Esophagus squamous epithelium (tissue), 5 donors: ENCODE results near the gene ZKSCAN2. TPM values are rescaled to one million over a fixed set of nuclear protein-coding genes. Genes with fewer than 3 reads are reported as not detected.

ENCODE experiments used
- DNase-seq: peaks from one replicate; lab custom pipeline; 2025; lab: John Stamatoyannopoulos, UW
- H3K27ac ChIP-seq, 4 donors: fragments of 200-600 bp; sonication (generic); one replicate each; pipeline ENCODE4 v1.5.1; 2016 to 2019; ENCODE audit warnings: mild to moderate bottlenecking in 1 of 4
- H3K27me3 ChIP-seq, 4 donors: fragments of 200-600 bp; sonication (generic); 1 replicate in 3 of 4; 2 replicates in 1 of 4; pipeline versions ENCODE4 v1.5.1 to v1.6.0; 2017 to 2021; ENCODE audit warnings: antibody characterized with exemption in 1 of 4
- H3K36me3 ChIP-seq, 3 donors: fragments of 200-600 bp; sonication (generic); one replicate each; pipeline ENCODE4 v1.5.1; 2016 to 2019
- H3K4me1 ChIP-seq, 3 donors: fragments of 200-600 bp; sonication (generic); one replicate each; pipeline ENCODE4 v1.5.1; 2017 to 2019
- H3K4me3 ChIP-seq, 4 donors: fragments of 200-600 bp; sonication (generic); 1 replicate in 3 of 4; 2 replicates in 1 of 4; pipeline ENCODE4 v1.5.1; 2016 to 2019; ENCODE audit warnings: mild to moderate bottlenecking in 2 of 4, moderate library complexity in 1 of 4
- H3K9me3 ChIP-seq, 3 donors: fragments of 200-600 bp; sonication (generic); one replicate each; pipeline ENCODE4 v1.5.1; 2016 to 2019
- POLR2A ChIP-seq, 4 donors: fragments of 450-650 bp; IDR thresholded peaks; one replicate each; pipeline ENCODE4 v1.6.1; 2017; ENCODE audit warnings: antibody characterized with exemption in 4 of 4, mild to moderate bottlenecking in 4 of 4, moderate library complexity in 3 of 4
- WGBS, 2 donors: methylation state at CpG; one replicate each; pipeline ENCODE4 v1.1.5; 2018; 5-methylcytosine and 5-hydroxymethylcytosine counted together
- intact Hi-C: fragments of 100-400 bp; cut with DNase I; formaldehyde crosslinking; loops from one replicate; pipeline ENCODE4 v1.15.0; 2022
- total RNA-seq, 4 donors: library from RNA; depleted of rRNA; stranded (reverse); fragments of >200 nt; gene quantifications; one replicate each; pipeline ENCODE4 v1.1.0, GENCODE V29; 2016
- TF ChIP-seq, protein P1 (sequence below), 6 experiments: fragments of 450-650 bp in 4 of 6; fragments of 200-600 bp in 2 of 6; sonication (generic) in 2 of 6; IDR thresholded peaks; one replicate each; pipeline ENCODE4 v1.5.1; 2016 to 2019; ENCODE audit warnings: antibody characterized with exemption in 6 of 6, mild to moderate bottlenecking in 4 of 6, moderate library complexity in 4 of 6
- donor health status: DM: yes; HTN: yes; CAD: no.

Gene ZKSCAN2
- total RNA-seq, 4 donors from 2014 or later, result 1.3 to 2.3 (median 2.1) TPM

DNA sequence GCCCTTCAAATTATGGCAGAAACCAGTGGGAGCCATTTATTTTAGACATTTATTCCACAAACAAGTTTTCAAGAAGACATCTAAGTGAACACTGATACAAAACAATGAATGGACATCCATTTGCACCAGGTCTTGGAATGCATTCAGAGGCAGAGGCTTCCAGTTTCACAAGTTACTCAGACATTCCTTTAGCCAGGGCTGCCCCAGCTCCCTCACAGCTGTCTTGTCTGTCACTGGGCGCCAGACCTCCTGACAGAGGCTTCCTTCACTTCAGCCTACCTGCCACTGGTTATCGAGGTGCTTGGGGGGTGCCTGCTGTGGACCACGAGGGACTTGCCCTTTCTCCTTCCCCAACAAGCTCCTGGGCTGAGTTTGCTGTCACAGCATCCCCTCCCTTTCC, 21.7 kb downstream of the ZKSCAN2 start:
- no peak for DNase-seq
- Histone ChIP-seq H3K9me3 (no peaks in the 10 kb centered on the region), H3K4me1 (no peaks in the 10 kb centered on the region), H3K36me3 (peaks cover 0 to 27% (median 0%) of the 10 kb centered on the region in 3 donors), H3K27me3 (no peaks in the 10 kb centered on the region), H3K27ac (no peak overlapping the region), H3K4me3 (no peak overlapping the region)
- 71 to 94% methylated on average over 3 of the region's 3 CpGs for WGBS, 2 donors
- intact Hi-C loops, result no loop called here
- no peak for TF ChIP-seq POLR2A (IDR thresholded peaks at IDR 0.05)
- TF ChIP-seq, protein P1, sequence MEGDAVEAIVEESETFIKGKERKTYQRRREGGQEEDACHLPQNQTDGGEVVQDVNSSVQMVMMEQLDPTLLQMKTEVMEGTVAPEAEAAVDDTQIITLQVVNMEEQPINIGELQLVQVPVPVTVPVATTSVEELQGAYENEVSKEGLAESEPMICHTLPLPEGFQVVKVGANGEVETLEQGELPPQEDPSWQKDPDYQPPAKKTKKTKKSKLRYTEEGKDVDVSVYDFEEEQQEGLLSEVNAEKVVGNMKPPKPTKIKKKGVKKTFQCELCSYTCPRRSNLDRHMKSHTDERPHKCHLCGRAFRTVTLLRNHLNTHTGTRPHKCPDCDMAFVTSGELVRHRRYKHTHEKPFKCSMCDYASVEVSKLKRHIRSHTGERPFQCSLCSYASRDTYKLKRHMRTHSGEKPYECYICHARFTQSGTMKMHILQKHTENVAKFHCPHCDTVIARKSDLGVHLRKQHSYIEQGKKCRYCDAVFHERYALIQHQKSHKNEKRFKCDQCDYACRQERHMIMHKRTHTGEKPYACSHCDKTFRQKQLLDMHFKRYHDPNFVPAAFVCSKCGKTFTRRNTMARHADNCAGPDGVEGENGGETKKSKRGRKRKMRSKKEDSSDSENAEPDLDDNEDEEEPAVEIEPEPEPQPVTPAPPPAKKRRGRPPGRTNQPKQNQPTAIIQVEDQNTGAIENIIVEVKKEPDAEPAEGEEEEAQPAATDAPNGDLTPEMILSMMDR (IDR thresholded peaks at IDR 0.05), result no peak

DNA sequence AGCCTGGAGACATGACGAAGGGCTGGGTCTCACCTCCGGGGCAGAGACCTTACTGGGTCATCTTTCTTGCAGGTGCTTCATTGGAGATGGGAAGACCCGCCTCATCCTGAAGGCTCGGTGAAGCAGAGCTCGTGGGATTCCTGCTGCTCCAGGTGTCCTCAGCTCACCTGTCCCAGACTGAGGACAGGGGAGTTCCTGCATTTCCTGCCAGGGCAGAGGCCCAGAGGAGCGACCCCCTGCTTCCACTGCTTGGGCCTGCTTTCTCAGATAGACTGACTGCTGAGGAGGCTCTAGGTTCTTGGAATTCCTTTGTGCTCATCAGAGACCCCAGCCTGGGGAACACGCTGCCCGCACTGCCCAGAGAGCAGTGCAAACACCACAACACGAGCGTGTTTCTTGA, 29.3 kb downstream of the ZKSCAN2 start:
- Histone ChIP-seq H3K4me1 (peaks cover 0 to 7% (median 0%) of the 10 kb centered on the region in 3 donors), H3K27ac (no peak overlapping the region), H3K9me3 (no peaks in the 10 kb centered on the region), H3K36me3 (no peaks in the 10 kb centered on the region), H3K27me3 (no peaks in the 10 kb centered on the region), H3K4me3 (no peak overlapping the region)
- 76 to 85% methylated on average over 4 to 8 of the region's 10 CpGs for WGBS, 2 donors
- no peak for TF ChIP-seq POLR2A (IDR thresholded peaks at IDR 0.05)
- TF ChIP-seq, protein P1 (IDR thresholded peaks at IDR 0.05), result no peak
- DNase-seq, result no peak
- intact Hi-C loops, result loop anchor here (5.0 kb wide), 1 partner anchor 171 kb away; no protein-coding TSS in a partner anchor

DNA sequence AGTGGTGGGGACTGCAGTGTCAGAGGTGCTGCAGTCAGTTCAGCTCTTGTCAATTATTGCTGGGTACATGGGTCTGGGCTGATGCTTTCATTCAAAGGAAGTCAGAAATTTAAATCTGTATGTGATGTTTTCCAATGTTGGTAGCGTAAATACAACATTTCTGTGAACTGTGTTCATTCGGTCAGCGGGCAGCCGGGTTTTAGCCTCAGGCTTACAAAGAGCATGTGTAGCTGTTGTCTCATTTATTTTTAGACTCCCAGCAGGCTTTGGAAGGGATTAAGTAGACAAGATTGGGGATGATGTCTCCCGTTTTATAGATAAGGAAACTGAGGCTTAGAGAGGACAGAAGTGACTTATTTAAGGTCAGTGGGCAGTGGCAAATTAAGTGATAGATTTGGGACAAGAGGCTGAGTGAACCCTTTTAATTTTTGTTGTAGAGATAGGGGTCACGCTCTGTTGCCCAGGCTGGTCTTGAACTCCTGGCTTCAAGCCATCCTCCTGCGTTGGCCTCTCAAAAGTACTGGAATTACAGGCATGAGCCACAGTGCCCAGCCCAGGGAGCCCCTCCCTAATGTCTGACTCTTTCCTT, 32.8 kb downstream of the ZKSCAN2 start:
- DNase-seq, result no peak
- H3K27me3 ChIP-seq, result no peaks in the 10 kb centered on the region
- no peaks in the 10 kb centered on the region for H3K9me3 ChIP-seq
- no peak overlapping the region for H3K4me3 ChIP-seq
- intact Hi-C loops, result loop anchor here (5.0 kb wide), 1 partner anchor 168 kb away; no protein-coding TSS in a partner anchor
- H3K36me3 ChIP-seq, result no peaks in the 10 kb centered on the region
- no peak for TF ChIP-seq POLR2A (IDR thresholded peaks at IDR 0.05)
- H3K4me1 ChIP-seq, result peaks cover 0 to 7% (median 0%) of the 10 kb centered on the region in 3 donors
- no peak overlapping the region for H3K27ac ChIP-seq
- WGBS, 2 donors, result 71 to 80% methylated on average over 7 of the region's 7 CpGs

DNA sequence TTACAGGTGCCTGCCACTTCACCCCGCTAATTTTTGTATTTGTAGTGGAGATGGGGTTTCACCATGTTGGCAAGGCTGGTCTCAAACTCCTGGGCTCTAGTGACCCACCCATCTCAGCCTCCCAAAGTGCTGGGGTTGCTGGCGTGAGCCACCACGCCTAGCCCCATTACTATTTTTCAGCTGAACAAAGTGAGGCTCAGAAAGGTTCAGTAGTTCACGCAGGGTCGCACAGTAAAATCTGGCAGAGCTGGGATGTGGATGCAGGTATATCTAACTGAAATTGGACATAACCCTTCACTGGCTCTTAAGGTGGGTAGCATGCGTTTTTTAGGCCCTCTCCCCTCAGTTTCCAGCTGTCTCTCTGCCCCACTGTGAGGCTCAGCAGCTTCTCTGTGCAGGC, 33.7 kb downstream of the ZKSCAN2 start:
- 84 to 86% methylated on average over 1 to 4 of the region's 6 CpGs for WGBS, 2 donors
- intact Hi-C loops, result no loop called here
- H3K9me3 ChIP-seq, result no peaks in the 10 kb centered on the region

DNA sequence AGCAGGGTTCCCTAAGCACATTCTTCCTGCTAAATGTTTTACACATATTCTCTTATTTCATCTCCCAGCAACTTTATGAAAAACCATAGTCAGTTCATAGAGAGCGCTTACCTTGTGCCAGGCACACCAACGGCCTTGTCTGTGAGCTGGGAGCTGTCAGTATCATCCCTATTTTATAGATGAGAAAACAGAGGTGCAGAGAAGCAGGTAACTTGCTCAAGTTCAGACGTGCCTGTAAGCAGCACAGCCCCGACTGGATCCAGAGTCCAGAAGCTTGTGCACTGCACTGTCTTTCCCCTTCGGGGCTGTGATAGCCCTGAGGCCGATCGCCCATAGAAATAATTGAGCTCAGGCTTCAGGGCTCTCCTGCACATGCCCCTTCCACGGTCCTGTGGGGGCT, 34.7 kb downstream of the ZKSCAN2 start:
- H3K4me1 ChIP-seq, result peaks cover 0 to 7% (median 0%) of the 10 kb centered on the region in 3 donors
- H3K27me3 ChIP-seq, result no peaks in the 10 kb centered on the region
- no peak overlapping the region for H3K27ac ChIP-seq
- DNase-seq, result no peak
- no peaks in the 10 kb centered on the region for H3K36me3 ChIP-seq
- 45 to 72% methylated on average over 5 to 8 of the region's 8 CpGs for WGBS, 2 donors
- TF ChIP-seq, protein P1 (IDR thresholded peaks at IDR 0.05), result no peak
- TF ChIP-seq POLR2A (IDR thresholded peaks at IDR 0.05), result no peak
- intact Hi-C loops, result no loop called here
- H3K9me3 ChIP-seq, result no peaks in the 10 kb centered on the region
- no peak overlapping the region for H3K4me3 ChIP-seq

More for the DNA sequence above, 33.7 kb downstream of the ZKSCAN2 start:
- DNase-seq, result no peak
- Histone ChIP-seq H3K27me3 (no peaks in the 10 kb centered on the region), H3K4me3 (no peak overlapping the region), H3K36me3 (no peaks in the 10 kb centered on the region), H3K4me1 (peaks cover 0 to 7% (median 0%) of the 10 kb centered on the region in 3 donors), H3K27ac (no peak overlapping the region)
- TF ChIP-seq, protein P1 (IDR thresholded peaks at IDR 0.05), result no peak
- TF ChIP-seq POLR2A (IDR thresholded peaks at IDR 0.05), result no peak
